IMR-90 (cell line): ENCODE measurements around the gene NBPF26.
"Not testable (repeated sequence)": the region's sequence is repeated elsewhere in the genome, so short reads cannot be mapped to it uniquely, and the experiment has no call there.

ENCODE experiments used
- CEBPB ChIP-seq: IDR thresholded peaks from 2 replicates; pipeline ENCODE4 v1.6.1; 2012; ENCODE audit warnings: low read depth, low read length, improper control_type of control experiment
- CHD1 ChIP-seq: IDR thresholded peaks from 2 replicates; pipeline ENCODE4 v1.6.1; 2012; ENCODE audit warnings: low read depth, low read length, improper control_type of control experiment
- FOS ChIP-seq: fragments of 150-350 bp; IDR thresholded peaks from 2 replicates; pipeline ENCODE4 v1.6.1; 2016; ENCODE audit warnings: low read depth, low read length
- MAZ ChIP-seq: IDR thresholded peaks from 2 replicates; pipeline ENCODE4 v1.6.1; 2012; ENCODE audit warnings: low read depth, mild to moderate bottlenecking, low read length, improper control_type of control experiment, moderate library complexity, borderline replicate concordance
- POLR2A ChIP-seq: IDR thresholded peaks from 2 replicates; pipeline ENCODE4 v1.6.1; 2012; ENCODE audit warnings: mild to moderate bottlenecking, low read depth, low read length
- RAD21 ChIP-seq: IDR thresholded peaks from 2 replicates; pipeline ENCODE4 v1.6.1; 2012; ENCODE audit warnings: low read length, improper control_type of control experiment
- RCOR1 ChIP-seq: IDR thresholded peaks from 2 replicates; pipeline ENCODE4 v1.6.1; 2012; ENCODE audit warnings: mild to moderate bottlenecking, low read length, improper control_type of control experiment; ENCODE audit not compliant: insufficient replicate concordance
- RFX5 ChIP-seq: IDR thresholded peaks from 2 replicates; pipeline ENCODE4 v1.8.0; 2012; ENCODE audit warnings: low read depth, mild to moderate bottlenecking, low read length, moderate library complexity
- TF ChIP-seq, protein P1 (sequence below): conservative IDR thresholded peaks from 2 replicates; pipeline ENCODE4 v1.5.1; 2012; ENCODE audit warnings: mild to moderate bottlenecking, low read depth, low read length, improper control_type of control experiment
- TF ChIP-seq, protein P2 (sequence below): fragments of 150-350 bp; IDR thresholded peaks from 2 replicates; pipeline ENCODE4 v1.6.1; 2016; ENCODE audit warnings: low read depth, mild to moderate bottlenecking, low read length, moderate library complexity, borderline replicate concordance

GRCh38 chr1:120724507-120724906 lies 762 bp downstream of the NBPF26 start:
- TF ChIP-seq FOS, POLR2A, CEBPB, RFX5, RAD21, CHD1, RCOR1, MAZ: not testable (repeated sequence)
- TF ChIP-seq, protein P1, sequence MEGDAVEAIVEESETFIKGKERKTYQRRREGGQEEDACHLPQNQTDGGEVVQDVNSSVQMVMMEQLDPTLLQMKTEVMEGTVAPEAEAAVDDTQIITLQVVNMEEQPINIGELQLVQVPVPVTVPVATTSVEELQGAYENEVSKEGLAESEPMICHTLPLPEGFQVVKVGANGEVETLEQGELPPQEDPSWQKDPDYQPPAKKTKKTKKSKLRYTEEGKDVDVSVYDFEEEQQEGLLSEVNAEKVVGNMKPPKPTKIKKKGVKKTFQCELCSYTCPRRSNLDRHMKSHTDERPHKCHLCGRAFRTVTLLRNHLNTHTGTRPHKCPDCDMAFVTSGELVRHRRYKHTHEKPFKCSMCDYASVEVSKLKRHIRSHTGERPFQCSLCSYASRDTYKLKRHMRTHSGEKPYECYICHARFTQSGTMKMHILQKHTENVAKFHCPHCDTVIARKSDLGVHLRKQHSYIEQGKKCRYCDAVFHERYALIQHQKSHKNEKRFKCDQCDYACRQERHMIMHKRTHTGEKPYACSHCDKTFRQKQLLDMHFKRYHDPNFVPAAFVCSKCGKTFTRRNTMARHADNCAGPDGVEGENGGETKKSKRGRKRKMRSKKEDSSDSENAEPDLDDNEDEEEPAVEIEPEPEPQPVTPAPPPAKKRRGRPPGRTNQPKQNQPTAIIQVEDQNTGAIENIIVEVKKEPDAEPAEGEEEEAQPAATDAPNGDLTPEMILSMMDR, result not testable (repeated sequence)
- TF ChIP-seq, protein P2, sequence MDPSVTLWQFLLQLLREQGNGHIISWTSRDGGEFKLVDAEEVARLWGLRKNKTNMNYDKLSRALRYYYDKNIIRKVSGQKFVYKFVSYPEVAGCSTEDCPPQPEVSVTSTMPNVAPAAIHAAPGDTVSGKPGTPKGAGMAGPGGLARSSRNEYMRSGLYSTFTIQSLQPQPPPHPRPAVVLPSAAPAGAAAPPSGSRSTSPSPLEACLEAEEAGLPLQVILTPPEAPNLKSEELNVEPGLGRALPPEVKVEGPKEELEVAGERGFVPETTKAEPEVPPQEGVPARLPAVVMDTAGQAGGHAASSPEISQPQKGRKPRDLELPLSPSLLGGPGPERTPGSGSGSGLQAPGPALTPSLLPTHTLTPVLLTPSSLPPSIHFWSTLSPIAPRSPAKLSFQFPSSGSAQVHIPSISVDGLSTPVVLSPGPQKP, result not testable (repeated sequence)
